ENCODE results near the gene GRIN1. TPM values are rescaled to one million over a fixed set of nuclear protein-coding genes. Genes with fewer than 3 reads are reported as not detected.
A peak's percentile ranks its signal among the peaks of the same experiment; 100 is the strongest.

GRIN1 gene
- total and polyA plus RNA-seq, 2 of the 13 experiments (the other 11 are each of a cell fraction or from before 2014, with no cell fraction given), result 0.13 TPM; not detected in 1

DNA sequence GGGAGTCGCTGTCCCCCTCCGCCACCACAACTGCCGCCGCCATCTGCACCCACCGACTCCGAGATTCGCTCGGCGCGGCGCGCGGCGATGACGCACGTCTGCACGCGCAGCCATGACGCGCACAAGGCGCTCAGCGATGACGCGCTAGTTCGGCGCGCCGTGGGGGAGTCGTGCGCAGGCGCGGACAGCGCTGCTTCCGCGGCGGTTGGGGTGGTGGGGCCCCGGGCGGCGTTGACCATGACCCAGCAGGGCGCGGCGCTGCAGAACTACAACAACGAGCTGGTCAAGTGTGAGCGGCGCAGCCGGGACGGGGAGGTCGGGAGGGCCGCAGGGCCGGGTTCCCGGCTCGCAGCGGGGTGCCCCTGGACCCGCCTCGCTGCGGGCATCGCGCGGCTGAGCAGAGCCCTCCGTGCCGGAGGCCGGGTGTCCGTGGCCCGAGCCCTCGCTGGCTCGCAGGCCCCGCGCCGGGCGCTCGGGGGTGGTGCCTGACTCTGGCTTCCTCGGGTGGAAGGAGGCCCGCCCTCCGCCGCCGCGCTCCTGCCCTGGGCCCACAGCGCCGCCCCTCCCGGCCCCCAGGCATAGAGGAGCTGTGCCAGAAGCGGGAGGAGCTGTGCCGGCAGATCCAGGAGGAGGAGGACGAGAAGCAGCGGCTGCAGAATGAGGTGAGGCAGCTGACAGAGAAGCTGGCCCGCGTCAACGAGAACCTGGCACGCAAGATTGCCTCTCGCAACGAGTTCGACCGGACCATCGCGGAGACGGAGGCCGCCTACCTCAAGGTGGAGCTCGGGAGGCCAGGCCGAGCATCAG lies 49.7 kb downstream of the GRIN1 start, which contains the start of the genes ANAPC2 and SSNA1 (continued):
- TF ChIP-seq ZNF746 (CRISPR knock-in tag; IDR thresholded peaks at IDR 0.05) (peak; percentile 45), ZNF180 (CRISPR knock-in tag; IDR thresholded peaks at IDR 0.05; ENCODE audit: borderline replicate concordance, low read depth) (no peak; the same call in 1 of the 2 replicates), HOXA3 (CRISPR knock-in tag; IDR thresholded peaks at IDR 0.05) (peak; percentile 100), ZNF136 (CRISPR knock-in tag; IDR thresholded peaks at IDR 0.05; ENCODE audit: low read depth) (no peak), HNRNPK (IDR thresholded peaks at IDR 0.05; ENCODE audit: low read depth, low read length, poor library complexity, severe bottlenecking) (peak; percentile 39), PHF8 (CRISPR knock-in tag; IDR thresholded peaks at IDR 0.05) (peak; percentile 91), RARA (CRISPR knock-in tag; IDR thresholded peaks at IDR 0.05) (peak; percentile 69), FOXJ3 (CRISPR knock-in tag; IDR thresholded peaks at IDR 0.05; ENCODE audit: borderline replicate concordance) (no peak), ZBTB3 (CRISPR knock-in tag; IDR thresholded peaks at IDR 0.05; ENCODE audit: borderline replicate concordance, low read depth) (no peak), ZMYM2 (CRISPR knock-in tag; IDR thresholded peaks at IDR 0.05) (no peak), STAG1 (CRISPR knock-in tag; IDR thresholded peaks at IDR 0.05) (peak; percentile 76), TCF7L2 (IDR thresholded peaks at IDR 0.05; ENCODE audit: low read depth, low read length) (no peak)
- TF ChIP-seq, protein P1, sequence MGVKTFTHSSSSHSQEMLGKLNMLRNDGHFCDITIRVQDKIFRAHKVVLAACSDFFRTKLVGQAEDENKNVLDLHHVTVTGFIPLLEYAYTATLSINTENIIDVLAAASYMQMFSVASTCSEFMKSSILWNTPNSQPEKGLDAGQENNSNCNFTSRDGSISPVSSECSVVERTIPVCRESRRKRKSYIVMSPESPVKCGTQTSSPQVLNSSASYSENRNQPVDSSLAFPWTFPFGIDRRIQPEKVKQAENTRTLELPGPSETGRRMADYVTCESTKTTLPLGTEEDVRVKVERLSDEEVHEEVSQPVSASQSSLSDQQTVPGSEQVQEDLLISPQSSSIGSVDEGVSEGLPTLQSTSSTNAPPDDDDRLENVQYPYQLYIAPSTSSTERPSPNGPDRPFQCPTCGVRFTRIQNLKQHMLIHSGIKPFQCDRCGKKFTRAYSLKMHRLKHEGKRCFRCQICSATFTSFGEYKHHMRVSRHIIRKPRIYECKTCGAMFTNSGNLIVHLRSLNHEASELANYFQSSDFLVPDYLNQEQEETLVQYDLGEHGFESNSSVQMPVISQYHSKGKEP (CRISPR knock-in tag; IDR thresholded peaks at IDR 0.05), result 0 out of 2 replicates have a peak, but pooled peaks have one; percentile 12
- TF ChIP-seq, protein P2, sequence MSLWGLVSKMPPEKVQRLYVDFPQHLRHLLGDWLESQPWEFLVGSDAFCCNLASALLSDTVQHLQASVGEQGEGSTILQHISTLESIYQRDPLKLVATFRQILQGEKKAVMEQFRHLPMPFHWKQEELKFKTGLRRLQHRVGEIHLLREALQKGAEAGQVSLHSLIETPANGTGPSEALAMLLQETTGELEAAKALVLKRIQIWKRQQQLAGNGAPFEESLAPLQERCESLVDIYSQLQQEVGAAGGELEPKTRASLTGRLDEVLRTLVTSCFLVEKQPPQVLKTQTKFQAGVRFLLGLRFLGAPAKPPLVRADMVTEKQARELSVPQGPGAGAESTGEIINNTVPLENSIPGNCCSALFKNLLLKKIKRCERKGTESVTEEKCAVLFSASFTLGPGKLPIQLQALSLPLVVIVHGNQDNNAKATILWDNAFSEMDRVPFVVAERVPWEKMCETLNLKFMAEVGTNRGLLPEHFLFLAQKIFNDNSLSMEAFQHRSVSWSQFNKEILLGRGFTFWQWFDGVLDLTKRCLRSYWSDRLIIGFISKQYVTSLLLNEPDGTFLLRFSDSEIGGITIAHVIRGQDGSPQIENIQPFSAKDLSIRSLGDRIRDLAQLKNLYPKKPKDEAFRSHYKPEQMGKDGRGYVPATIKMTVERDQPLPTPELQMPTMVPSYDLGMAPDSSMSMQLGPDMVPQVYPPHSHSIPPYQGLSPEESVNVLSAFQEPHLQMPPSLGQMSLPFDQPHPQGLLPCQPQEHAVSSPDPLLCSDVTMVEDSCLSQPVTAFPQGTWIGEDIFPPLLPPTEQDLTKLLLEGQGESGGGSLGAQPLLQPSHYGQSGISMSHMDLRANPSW (CRISPR knock-in tag; IDR thresholded peaks at IDR 0.05; ENCODE audit: borderline replicate concordance), result peak; percentile 36; the same call in 1 of the 2 replicates
- TF ChIP-seq, protein P3, sequence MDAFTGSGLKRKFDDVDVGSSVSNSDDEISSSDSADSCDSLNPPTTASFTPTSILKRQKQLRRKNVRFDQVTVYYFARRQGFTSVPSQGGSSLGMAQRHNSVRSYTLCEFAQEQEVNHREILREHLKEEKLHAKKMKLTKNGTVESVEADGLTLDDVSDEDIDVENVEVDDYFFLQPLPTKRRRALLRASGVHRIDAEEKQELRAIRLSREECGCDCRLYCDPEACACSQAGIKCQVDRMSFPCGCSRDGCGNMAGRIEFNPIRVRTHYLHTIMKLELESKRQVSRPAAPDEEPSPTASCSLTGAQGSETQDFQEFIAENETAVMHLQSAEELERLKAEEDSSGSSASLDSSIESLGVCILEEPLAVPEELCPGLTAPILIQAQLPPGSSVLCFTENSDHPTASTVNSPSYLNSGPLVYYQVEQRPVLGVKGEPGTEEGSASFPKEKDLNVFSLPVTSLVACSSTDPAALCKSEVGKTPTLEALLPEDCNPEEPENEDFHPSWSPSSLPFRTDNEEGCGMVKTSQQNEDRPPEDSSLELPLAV (CRISPR knock-in tag; conservative IDR thresholded peaks at IDR 0.05; ENCODE audit: low read depth), result no peak
- TF ChIP-seq, protein P4, sequence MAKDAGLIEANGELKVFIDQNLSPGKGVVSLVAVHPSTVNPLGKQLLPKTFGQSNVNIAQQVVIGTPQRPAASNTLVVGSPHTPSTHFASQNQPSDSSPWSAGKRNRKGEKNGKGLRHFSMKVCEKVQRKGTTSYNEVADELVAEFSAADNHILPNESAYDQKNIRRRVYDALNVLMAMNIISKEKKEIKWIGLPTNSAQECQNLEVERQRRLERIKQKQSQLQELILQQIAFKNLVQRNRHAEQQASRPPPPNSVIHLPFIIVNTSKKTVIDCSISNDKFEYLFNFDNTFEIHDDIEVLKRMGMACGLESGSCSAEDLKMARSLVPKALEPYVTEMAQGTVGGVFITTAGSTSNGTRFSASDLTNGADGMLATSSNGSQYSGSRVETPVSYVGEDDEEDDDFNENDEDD (CRISPR knock-in tag; IDR thresholded peaks at IDR 0.05; ENCODE audit: borderline replicate concordance), result peak; percentile 69; the same call in 1 of the 2 replicates
- TF ChIP-seq, protein P5, sequence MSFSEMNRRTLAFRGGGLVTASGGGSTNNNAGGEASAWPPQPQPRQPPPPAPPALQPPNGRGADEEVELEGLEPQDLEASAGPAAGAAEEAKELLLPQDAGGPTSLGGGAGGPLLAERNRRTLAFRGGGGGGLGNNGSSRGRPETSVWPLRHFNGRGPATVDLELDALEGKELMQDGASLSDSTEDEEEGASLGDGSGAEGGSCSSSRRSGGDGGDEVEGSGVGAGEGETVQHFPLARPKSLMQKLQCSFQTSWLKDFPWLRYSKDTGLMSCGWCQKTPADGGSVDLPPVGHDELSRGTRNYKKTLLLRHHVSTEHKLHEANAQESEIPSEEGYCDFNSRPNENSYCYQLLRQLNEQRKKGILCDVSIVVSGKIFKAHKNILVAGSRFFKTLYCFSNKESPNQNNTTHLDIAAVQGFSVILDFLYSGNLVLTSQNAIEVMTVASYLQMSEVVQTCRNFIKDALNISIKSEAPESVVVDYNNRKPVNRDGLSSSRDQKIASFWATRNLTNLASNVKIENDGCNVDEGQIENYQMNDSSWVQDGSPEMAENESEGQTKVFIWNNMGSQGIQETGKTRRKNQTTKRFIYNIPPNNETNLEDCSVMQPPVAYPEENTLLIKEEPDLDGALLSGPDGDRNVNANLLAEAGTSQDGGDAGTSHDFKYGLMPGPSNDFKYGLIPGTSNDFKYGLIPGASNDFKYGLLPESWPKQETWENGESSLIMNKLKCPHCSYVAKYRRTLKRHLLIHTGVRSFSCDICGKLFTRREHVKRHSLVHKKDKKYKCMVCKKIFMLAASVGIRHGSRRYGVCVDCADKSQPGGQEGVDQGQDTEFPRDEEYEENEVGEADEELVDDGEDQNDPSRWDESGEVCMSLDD (CRISPR knock-in tag; IDR thresholded peaks at IDR 0.05; ENCODE audit: borderline replicate concordance), result no peak
- TF ChIP-seq, protein P6, sequence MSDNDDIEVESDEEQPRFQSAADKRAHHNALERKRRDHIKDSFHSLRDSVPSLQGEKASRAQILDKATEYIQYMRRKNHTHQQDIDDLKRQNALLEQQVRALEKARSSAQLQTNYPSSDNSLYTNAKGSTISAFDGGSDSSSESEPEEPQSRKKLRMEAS (IDR thresholded peaks at IDR 0.05), result peak; percentile 87

Measured in HepG2 (cell line).